ENCODE results near the gene BRSK2.

BRSK2 gene

GRCh38 chr11:1436468-1437039 lies 46.8 kb downstream of the BRSK2 start:
- DNase-seq (ENCODE audit: low read depth, low spot score) = no peak

DNA sequence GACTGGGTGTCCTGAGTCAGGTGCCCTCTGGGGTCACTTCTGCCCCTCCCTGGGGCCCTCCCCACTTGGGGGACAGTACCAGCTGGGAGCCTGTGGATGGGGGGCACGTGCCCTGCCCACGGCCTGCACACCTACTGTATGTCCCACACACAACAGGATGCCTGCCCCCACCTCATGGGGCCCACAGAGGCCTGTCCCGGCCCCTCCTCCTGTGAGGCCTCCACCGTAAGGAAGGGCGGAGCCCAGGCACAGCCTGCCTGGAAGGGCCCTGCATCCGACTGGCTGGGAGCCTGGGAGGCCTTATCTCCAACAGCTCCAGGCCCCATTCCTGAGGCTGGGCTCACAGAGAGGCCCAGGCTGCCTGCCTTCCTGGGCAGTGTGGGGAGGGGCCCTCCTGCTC lies 47.8 kb downstream of the BRSK2 start:
- DNase-seq (ENCODE audit: low read depth, low spot score) = no peak

- no peak for DNase-seq (ENCODE audit: low read depth, low spot score)
Observed at GRCh38 chr11:1438261-1438966, 48.7 kb downstream of the BRSK2 start.

GRCh38 chr11:1438967-1439330 lies 49.2 kb downstream of the BRSK2 start:
- DNase-seq (ENCODE audit: low read depth, low spot score) = no peak

DNA sequence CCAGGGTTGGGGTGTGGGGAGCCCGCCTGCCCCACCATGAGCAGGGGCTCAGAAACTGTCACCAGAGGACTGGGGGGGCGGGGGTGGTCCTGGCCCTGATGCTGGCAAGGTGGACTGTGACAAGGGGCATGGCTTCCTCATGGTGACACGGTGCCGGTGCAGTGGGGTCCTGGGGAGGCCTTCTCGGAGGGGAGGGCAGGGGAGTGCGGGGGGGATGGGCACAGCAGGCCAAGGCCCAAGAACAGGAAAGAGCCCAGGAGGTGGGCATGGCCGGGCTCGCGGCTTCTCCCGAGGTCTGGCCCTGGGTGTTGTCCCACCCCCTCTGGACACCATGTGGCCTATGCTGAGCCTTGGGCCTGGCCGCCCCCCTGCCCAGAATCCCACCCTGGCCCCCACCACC lies 49.6 kb downstream of the BRSK2 start:
- no peak for DNase-seq (ENCODE audit: low read depth, low spot score)

- DNase-seq (ENCODE audit: low read depth, low spot score) = no peak
Observed at GRCh38 chr11:1440066-1440465, 50.3 kb downstream of the BRSK2 start.

GRCh38 chr11:1440496-1440895 lies 50.8 kb downstream of the BRSK2 start:
- DNase-seq (ENCODE audit: low read depth, low spot score) = no peak

DNA sequence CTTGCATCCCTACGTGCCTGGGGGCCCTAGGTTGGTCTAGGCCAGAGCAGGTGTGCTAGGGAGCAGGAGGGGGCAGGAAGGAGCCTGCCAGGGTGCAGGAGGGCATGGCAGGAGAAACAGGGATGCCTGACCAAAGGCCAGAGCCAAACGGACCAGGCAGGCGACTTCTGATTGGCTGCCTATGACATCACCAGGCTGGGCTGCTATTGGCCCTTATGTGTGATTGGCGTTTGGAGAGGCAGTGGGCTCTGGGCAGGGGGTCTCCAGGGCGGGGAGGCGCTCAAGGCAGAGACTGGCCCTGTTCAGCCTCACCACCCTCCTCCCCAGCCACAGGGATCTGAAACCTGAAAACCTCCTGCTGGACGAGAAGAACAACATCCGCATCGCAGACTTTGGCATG lies 52.4 kb downstream of the BRSK2 start:
- no peak for DNase-seq (ENCODE audit: low read depth, low spot score)

DNA sequence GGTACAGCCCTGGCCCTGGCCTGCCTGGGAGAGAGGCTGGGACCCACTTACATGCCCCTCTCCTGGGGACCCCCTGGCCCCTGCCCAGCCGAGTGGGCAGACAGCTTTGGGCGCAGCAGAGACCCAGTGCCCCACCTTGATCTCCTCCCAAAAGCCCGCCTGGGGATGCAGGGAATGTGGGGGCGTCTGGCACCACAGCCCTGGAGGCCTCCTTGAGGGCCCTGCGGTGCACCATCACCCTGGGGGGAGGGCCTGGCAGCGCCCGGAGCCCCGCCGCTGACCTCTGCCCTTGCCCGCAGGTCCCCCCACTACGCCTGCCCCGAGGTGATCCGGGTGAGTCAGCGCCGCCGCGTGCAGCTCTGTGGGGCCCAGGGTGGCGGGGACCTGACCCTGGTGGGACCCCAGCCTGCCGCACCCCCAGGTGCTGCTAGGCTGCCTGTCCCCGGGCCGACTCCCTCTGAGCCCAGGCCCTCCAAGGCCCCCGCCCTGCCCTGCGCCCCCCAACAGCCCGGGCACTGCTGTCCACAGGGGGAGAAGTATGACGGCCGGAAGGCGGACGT lies 53.2 kb downstream of the BRSK2 start:
- DNase-seq (ENCODE audit: low read depth, low spot score) = no peak

- DNase-seq (ENCODE audit: low read depth, low spot score) = no peak
Observed at GRCh38 chr11:1443737-1444136, 54.0 kb downstream of the BRSK2 start.

- no peak for DNase-seq (ENCODE audit: low read depth, low spot score)
Observed at GRCh38 chr11:1444321-1444720, 54.6 kb downstream of the BRSK2 start.

DNA sequence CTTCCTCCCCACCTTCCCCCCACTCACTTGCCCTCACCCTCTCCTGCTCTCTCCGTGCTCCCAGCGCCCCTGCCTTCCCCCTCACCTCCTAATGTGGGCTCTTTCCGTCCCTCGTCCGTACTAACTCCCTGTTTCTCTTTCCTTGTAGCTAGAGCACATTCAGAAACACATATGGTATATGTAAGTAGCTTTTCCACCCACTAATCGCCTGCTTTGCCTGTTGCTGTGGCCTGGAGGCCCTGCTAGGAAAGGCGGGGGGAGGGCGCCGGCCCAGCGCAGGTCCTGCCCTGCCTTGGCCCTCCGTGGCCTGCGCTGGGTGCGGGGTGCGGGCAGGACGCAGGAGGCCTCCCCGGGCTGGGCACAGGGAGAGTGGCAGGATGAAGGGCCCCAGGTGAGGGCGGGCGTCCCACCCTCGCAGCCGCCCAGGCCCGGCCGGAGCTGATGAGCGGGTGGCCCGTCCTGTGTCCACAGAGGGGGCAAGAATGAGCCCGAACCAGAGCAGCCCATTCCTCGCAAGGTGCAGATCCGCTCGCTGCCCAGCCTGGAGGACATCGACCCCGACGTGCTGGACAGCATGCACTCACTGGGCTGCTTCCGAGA lies 55.2 kb downstream of the BRSK2 start:
- no peak for DNase-seq (ENCODE audit: low read depth, low spot score)

- DNase-seq (ENCODE audit: low read depth, low spot score) = no peak
Observed at GRCh38 chr11:1445741-1446445, 56.2 kb downstream of the BRSK2 start.

DNA sequence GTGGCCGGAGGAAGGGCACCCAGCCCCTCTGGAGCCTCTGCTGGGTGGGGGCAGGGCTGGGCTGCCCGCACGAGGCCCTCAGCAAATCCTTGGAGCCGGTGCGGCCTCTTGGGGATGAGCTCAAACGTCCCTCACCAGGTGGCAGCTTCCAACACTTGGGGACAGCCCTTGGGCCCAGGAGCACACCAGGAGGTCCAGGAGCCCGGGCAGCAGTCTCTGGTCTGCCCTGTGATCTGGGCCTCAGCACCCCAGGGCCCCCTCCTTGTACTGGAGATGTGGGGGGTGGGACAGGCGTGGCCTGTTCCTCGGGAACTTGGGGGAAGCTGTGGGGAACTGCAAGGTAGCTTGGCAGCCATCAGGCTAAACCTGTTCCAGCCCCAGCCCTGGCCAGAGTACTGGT lies 56.9 kb downstream of the BRSK2 start:
- no peak for DNase-seq (ENCODE audit: low read depth, low spot score)

GRCh38 chr11:1447845-1448825 lies 58.4 kb downstream of the BRSK2 start:
- no peak for DNase-seq (ENCODE audit: low read depth, low spot score)

GRCh38 chr11:1448882-1449281 lies 59.1 kb downstream of the BRSK2 start:
- DNase-seq (ENCODE audit: low read depth, low spot score) = no peak

- no peak for DNase-seq (ENCODE audit: low read depth, low spot score)
Observed at GRCh38 chr11:1449490-1450243, 59.9 kb downstream of the BRSK2 start.

DNA sequence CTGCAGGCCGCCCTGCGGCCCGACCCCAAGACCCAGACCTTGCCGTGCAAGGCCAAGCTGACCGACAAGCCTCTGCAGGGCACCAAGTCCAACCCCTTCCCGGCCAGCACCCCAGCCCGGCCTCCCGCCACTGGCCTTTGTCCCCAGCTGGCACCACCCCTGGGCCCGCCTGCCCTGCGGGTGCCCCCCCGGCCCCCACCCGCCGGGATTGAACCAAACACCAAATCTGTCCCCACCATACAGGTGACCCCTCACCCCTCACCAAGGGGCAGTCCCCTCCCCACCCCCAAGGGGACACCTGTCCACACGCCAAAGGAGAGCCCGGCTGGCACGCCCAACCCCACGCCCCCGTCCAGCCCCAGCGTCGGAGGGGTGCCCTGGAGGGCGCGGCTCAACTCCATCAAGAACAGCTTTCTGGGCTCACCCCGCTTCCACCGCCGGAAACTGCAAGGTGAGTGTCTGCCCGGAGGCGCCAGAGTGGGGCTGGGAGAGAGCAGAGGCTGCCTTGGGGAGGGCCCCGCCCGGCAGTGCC lies 60.7 kb downstream of the BRSK2 start:
- DNase-seq (ENCODE audit: low read depth, low spot score) = no peak

- no peak for DNase-seq (ENCODE audit: low read depth, low spot score)
Observed at GRCh38 chr11:1450949-1451710, 61.4 kb downstream of the BRSK2 start.

Measured in iPS DF 19.7 (cell line).